Measurements from ENCODE around the gene ANKRD12.

DNA sequence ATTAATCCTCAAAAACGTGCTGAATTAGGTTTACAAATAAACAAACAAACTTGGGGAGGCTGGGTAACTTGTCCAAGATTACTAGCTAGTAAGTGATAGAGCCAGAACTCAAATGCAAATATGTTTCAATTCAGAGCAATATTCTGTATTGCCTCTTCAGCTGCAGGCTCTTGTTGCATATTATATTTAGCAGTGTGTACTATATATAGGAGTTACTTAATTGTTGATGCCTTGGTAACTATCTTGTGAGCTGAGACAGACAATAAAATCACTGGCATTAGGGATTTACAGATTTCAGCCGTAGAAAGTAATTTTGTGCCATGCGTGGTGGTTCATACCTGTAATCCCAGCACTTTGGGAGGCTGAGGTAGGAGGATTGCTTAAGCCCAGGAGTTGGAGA, 10.2 kb upstream of the ANKRD12 start:
- TF ChIP-seq, protein P1, sequence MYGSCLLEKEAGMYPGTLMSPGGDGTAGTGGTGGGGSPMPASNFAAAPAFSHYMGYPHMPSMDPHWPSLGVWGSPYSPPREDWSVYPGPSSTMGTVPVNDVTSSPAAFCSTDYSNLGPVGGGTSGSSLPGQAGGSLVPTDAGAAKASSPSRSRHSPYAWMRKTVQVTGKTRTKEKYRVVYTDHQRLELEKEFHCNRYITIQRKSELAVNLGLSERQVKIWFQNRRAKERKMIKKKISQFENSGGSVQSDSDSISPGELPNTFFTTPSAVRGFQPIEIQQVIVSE (CRISPR knock-in tag; IDR thresholded peaks at IDR 0.05; ENCODE audit: borderline replicate concordance) = no peak
- TF ChIP-seq, protein P2, sequence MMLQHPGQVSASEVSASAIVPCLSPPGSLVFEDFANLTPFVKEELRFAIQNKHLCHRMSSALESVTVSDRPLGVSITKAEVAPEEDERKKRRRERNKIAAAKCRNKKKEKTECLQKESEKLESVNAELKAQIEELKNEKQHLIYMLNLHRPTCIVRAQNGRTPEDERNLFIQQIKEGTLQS (CRISPR knock-in tag; conservative IDR thresholded peaks at IDR 0.05) = no peak
- TF ChIP-seq, protein P3, sequence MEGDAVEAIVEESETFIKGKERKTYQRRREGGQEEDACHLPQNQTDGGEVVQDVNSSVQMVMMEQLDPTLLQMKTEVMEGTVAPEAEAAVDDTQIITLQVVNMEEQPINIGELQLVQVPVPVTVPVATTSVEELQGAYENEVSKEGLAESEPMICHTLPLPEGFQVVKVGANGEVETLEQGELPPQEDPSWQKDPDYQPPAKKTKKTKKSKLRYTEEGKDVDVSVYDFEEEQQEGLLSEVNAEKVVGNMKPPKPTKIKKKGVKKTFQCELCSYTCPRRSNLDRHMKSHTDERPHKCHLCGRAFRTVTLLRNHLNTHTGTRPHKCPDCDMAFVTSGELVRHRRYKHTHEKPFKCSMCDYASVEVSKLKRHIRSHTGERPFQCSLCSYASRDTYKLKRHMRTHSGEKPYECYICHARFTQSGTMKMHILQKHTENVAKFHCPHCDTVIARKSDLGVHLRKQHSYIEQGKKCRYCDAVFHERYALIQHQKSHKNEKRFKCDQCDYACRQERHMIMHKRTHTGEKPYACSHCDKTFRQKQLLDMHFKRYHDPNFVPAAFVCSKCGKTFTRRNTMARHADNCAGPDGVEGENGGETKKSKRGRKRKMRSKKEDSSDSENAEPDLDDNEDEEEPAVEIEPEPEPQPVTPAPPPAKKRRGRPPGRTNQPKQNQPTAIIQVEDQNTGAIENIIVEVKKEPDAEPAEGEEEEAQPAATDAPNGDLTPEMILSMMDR (IDR thresholded peaks at IDR 0.05) = no peak
- TF ChIP-seq, protein P4, sequence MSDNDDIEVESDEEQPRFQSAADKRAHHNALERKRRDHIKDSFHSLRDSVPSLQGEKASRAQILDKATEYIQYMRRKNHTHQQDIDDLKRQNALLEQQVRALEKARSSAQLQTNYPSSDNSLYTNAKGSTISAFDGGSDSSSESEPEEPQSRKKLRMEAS (CRISPR knock-in tag; IDR thresholded peaks at IDR 0.05) = no peak
- TF ChIP-seq CREM (CRISPR knock-in tag; IDR thresholded peaks at IDR 0.05) (no peak), NR2C2 (CRISPR knock-in tag; IDR thresholded peaks at IDR 0.05) (no peak), ESRRA (CRISPR knock-in tag; IDR thresholded peaks at IDR 0.05; ENCODE audit: borderline replicate concordance) (no peak), TEAD1 (CRISPR knock-in tag; IDR thresholded peaks at IDR 0.05) (no peak), NFE2L1 (CRISPR knock-in tag; IDR thresholded peaks at IDR 0.05) (no peak), ZNF416 (CRISPR knock-in tag; IDR thresholded peaks at IDR 0.05) (no peak)
- TF ChIP-seq, protein P5, sequence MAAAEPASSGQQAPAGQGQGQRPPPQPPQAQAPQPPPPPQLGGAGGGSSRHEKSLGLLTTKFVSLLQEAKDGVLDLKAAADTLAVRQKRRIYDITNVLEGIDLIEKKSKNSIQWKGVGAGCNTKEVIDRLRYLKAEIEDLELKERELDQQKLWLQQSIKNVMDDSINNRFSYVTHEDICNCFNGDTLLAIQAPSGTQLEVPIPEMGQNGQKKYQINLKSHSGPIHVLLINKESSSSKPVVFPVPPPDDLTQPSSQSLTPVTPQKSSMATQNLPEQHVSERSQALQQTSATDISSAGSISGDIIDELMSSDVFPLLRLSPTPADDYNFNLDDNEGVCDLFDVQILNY (CRISPR knock-in tag; IDR thresholded peaks at IDR 0.05) = no peak
